NCI-H146 treated with DMSO at 0.1 percent for 48 hours (cell line): ENCODE measurements around the gene GSK3A.

Experiments used
- DNase-seq: peaks from one replicate; lab custom pipeline; 2025; ENCODE audit not compliant: unreplicated experiment; lab: John Stamatoyannopoulos, UW

GSK3A gene

GRCh38 chr19:42242512-42243409 is at the start of gene GSK3A:
TSS of gene GSK3A (minus strand) at chr19:42242602. CDS start at chr19:42242465, 137 bp downstream.
- DNase-seq: peak; percentile 100

- DNase-seq: no peak
These were observed 49.0 kb upstream of the GSK3A start for GRCh38 chr19:42291435-42291810.

- no peak for DNase-seq
These were observed 48.4 kb upstream of the GSK3A start for GRCh38 chr19:42290523-42291434.

GRCh38 chr19:42290136-42290522 is 47.7 kb upstream of the GSK3A start:
- DNase-seq: no peak

- DNase-seq: no peak
These were observed 47.2 kb upstream of the GSK3A start for GRCh38 chr19:42289556-42290041.

GRCh38 chr19:42288881-42289555 is 46.6 kb upstream of the GSK3A start:
- no peak for DNase-seq

GRCh38 chr19:42288387-42288786 is 46.0 kb upstream of the GSK3A start:
- no peak for DNase-seq

- DNase-seq: no peak
These were observed 45.4 kb upstream of the GSK3A start for GRCh38 chr19:42287827-42288107.

GRCh38 chr19:42287017-42287826 is 44.8 kb upstream of the GSK3A start:
- no peak for DNase-seq

GRCh38 chr19:42286349-42287016 is 44.1 kb upstream of the GSK3A start:
- no peak for DNase-seq

GRCh38 chr19:42285988-42286348 is 43.6 kb upstream of the GSK3A start:
- DNase-seq: no peak

- DNase-seq: no peak
These were observed 43.1 kb upstream of the GSK3A start for GRCh38 chr19:42285541-42285941.

- DNase-seq: no peak
These were observed 42.4 kb upstream of the GSK3A start for GRCh38 chr19:42284591-42285341.

GRCh38 chr19:42284066-42284501 is 41.7 kb upstream of the GSK3A start:
- DNase-seq: peak; percentile 60

GRCh38 chr19:42283188-42284065 is 41.0 kb upstream of the GSK3A start:
- peak; percentile 89 for DNase-seq

- DNase-seq: no peak
These were observed 40.4 kb upstream of the GSK3A start for GRCh38 chr19:42282819-42283187.

GRCh38 chr19:42281827-42282762 is 39.7 kb upstream of the GSK3A start:
- DNase-seq: no peak
